Measurements from ENCODE around the gene CCDC88B.
A peak's percentile ranks its signal among the peaks of the same experiment; 100 is the strongest.

CCDC88B gene

GRCh38 chr11:64339754-64340408 is at the start of gene CCDC88B:
Gene CCDC88B (plus strand): TSS chr11:64340204. CDS start chr11:64340267, 63 bp downstream.
- DNase-seq: peak; percentile 90

GRCh38 chr11:64290352-64291261 is 49.4 kb upstream of the CCDC88B start:
- no peak for DNase-seq

GRCh38 chr11:64291262-64291751 is 48.7 kb upstream of the CCDC88B start, which contains the start of gene KCNK4:
Gene KCNK4 (plus strand): TSS chr11:64291302. CDS start chr11:64293019, 1,717 bp downstream.
- DNase-seq: no peak

- DNase-seq: peak; percentile 31
Observed at GRCh38 chr11:64291752-64292459, 48.1 kb upstream of the CCDC88B start.

GRCh38 chr11:64292460-64293254 is 47.3 kb upstream of the CCDC88B start:
- no peak for DNase-seq

GRCh38 chr11:64294774-64295173 is 45.2 kb upstream of the CCDC88B start:
- DNase-seq: no peak

- no peak for DNase-seq
Observed at GRCh38 chr11:64295760-64296159, 44.2 kb upstream of the CCDC88B start.

GRCh38 chr11:64296236-64296635 is 43.8 kb upstream of the CCDC88B start:
- no peak for DNase-seq

- DNase-seq: no peak
Observed at GRCh38 chr11:64296830-64297698, 42.9 kb upstream of the CCDC88B start.

- DNase-seq: no peak
Observed at GRCh38 chr11:64297699-64298358, 42.2 kb upstream of the CCDC88B start.

GRCh38 chr11:64298966-64299846 is 40.8 kb upstream of the CCDC88B start:
- DNase-seq: no peak

- DNase-seq: no peak
Observed at GRCh38 chr11:64299847-64300648, 40.0 kb upstream of the CCDC88B start, which contains the start of gene CATSPERZ. Gene CATSPERZ (plus strand): TSS chr11:64300358. CDS start chr11:64300411, 53 bp downstream.

- DNase-seq: no peak
Observed at GRCh38 chr11:64303109-64304031, 36.6 kb upstream of the CCDC88B start.

GRCh38 chr11:64304032-64304315 is 36.0 kb upstream of the CCDC88B start:
- DNase-seq: no peak

GRCh38 chr11:64304316-64305072 is 35.5 kb upstream of the CCDC88B start:
- DNase-seq: peak; percentile 98

GRCh38 chr11:64305075-64305690 is 34.8 kb upstream of the CCDC88B start, which contains the start of gene ESRRA:
Gene ESRRA (plus strand): TSS chr11:64305524. CDS start chr11:64307180, 1,656 bp downstream.
- peak; percentile 100 for DNase-seq
